ENCODE results near the gene ZNG1A. TPM values are rescaled to one million over a fixed set of nuclear protein-coding genes. Genes with fewer than 3 reads are reported as not detected.
A peak's percentile ranks its signal among the peaks of the same experiment; 100 is the strongest.
"Not testable (repeated sequence)": the region's sequence is repeated elsewhere in the genome, so short reads cannot be mapped to it uniquely, and the experiment has no call there.

Gene ZNG1A
- total RNA-seq, 2 donors from 2014 or later: 22.6 to 23.2 TPM

GRCh38 chr9:209143-209758 is 30.4 kb upstream of the ZNG1A start:
- H3K9ac ChIP-seq (ENCODE audit: low read depth in 2 of 2, low read length in 2 of 2): no peak overlapping the region
- no peak overlapping the region for H3K27ac ChIP-seq
- no peaks in the 10 kb centered on the region for H3K4me1 ChIP-seq
- H3K27me3 ChIP-seq: no peaks in the 10 kb centered on the region
- TF ChIP-seq CTCF (IDR thresholded peaks at IDR 0.05): no peak
- no peaks in the 10 kb centered on the region for H3K36me3 ChIP-seq
- intact Hi-C loops (cut with DNase I): no loop called here
- DNase-seq: no peak
- no peaks in the 10 kb centered on the region for H3K9me3 ChIP-seq
- no peak overlapping the region for H3K4me3 ChIP-seq

GRCh38 chr9:206481-206880 is 27.6 kb upstream of the ZNG1A start:
- intact Hi-C loops (cut with DNase I): no loop called here
- no peak for DNase-seq
- no peak for TF ChIP-seq CTCF (IDR thresholded peaks at IDR 0.05)

GRCh38 chr9:199601-200000 is 20.7 kb upstream of the ZNG1A start:
- H3K4me3 ChIP-seq; H3K36me3 ChIP-seq; H3K9me3 ChIP-seq; H3K9ac ChIP-seq (ENCODE audit: low read depth in 2 of 2, low read length in 2 of 2); H3K4me1 ChIP-seq; DNase-seq; H3K27me3 ChIP-seq; intact Hi-C loops (cut with DNase I); H3K27ac ChIP-seq: not testable (repeated sequence)

More at GRCh38 chr9:206481-206880, 27.6 kb upstream of the ZNG1A start:
- no peak overlapping the region for H3K4me3 ChIP-seq
- H3K4me1 ChIP-seq: no peaks in the 10 kb centered on the region
- H3K27me3 ChIP-seq: no peaks in the 10 kb centered on the region
- no peaks in the 10 kb centered on the region for H3K9me3 ChIP-seq
- no peak overlapping the region for H3K9ac ChIP-seq (ENCODE audit: low read depth in 2 of 2, low read length in 2 of 2)
- no peak overlapping the region for H3K27ac ChIP-seq
- no peaks in the 10 kb centered on the region for H3K36me3 ChIP-seq

GRCh38 chr9:178140-178825 is 573 bp downstream of the ZNG1A start:
- H3K36me3 ChIP-seq; H3K9me3 ChIP-seq; H3K4me3 ChIP-seq; H3K27me3 ChIP-seq; intact Hi-C loops (cut with DNase I); H3K27ac ChIP-seq; H3K4me1 ChIP-seq: not testable (repeated sequence)
- H3K9ac ChIP-seq (ENCODE audit: low read depth in 2 of 2, low read length in 2 of 2): peak overlapping the region in 1 of 2 donors; percentile 43
- DNase-seq: peak; percentile 19

GRCh38 chr9:169757-170156 is 9.1 kb downstream of the ZNG1A start:
- H3K9me3 ChIP-seq; H3K4me3 ChIP-seq; H3K9ac ChIP-seq (ENCODE audit: low read depth in 2 of 2, low read length in 2 of 2); intact Hi-C loops (cut with DNase I); H3K27ac ChIP-seq; H3K36me3 ChIP-seq; DNase-seq; H3K27me3 ChIP-seq; H3K4me1 ChIP-seq: not testable (repeated sequence)

GRCh38 chr9:159871-160270 is 19.0 kb downstream of the ZNG1A start:
- H3K4me1 ChIP-seq; H3K9me3 ChIP-seq; H3K36me3 ChIP-seq; intact Hi-C loops (cut with DNase I); H3K27me3 ChIP-seq; DNase-seq; H3K9ac ChIP-seq (ENCODE audit: low read depth in 2 of 2, low read length in 2 of 2); H3K27ac ChIP-seq; H3K4me3 ChIP-seq: not testable (repeated sequence)

GRCh38 chr9:151173-151572 is 27.7 kb downstream of the ZNG1A start:
- H3K36me3 ChIP-seq; H3K4me3 ChIP-seq; H3K4me1 ChIP-seq; DNase-seq; H3K27ac ChIP-seq; H3K9me3 ChIP-seq; H3K27me3 ChIP-seq; H3K9ac ChIP-seq (ENCODE audit: low read depth in 2 of 2, low read length in 2 of 2); intact Hi-C loops (cut with DNase I): not testable (repeated sequence)

GRCh38 chr9:139880-140279 is 39.0 kb downstream of the ZNG1A start:
- H3K36me3 ChIP-seq; H3K9ac ChIP-seq (ENCODE audit: low read depth in 2 of 2, low read length in 2 of 2); intact Hi-C loops (cut with DNase I); H3K27ac ChIP-seq; H3K4me3 ChIP-seq; H3K27me3 ChIP-seq; H3K4me1 ChIP-seq; H3K9me3 ChIP-seq: not testable (repeated sequence)
- DNase-seq: peak; percentile 46

- H3K36me3 ChIP-seq; intact Hi-C loops (cut with DNase I); H3K9me3 ChIP-seq; H3K4me3 ChIP-seq; H3K9ac ChIP-seq (ENCODE audit: low read depth in 2 of 2, low read length in 2 of 2); H3K4me1 ChIP-seq; DNase-seq; H3K27ac ChIP-seq: not testable (repeated sequence)
- H3K27me3 ChIP-seq: peaks cover 38% of the 10 kb centered on the region
Measured at GRCh38 chr9:117995-118467, 60.8 kb downstream of the ZNG1A start, which contains the start of gene FOXD4. Gene FOXD4 (minus strand): TSS chr9:118417. CDS start chr9:118119, 298 bp downstream.

- H3K36me3 ChIP-seq; H3K9ac ChIP-seq (ENCODE audit: low read depth in 2 of 2, low read length in 2 of 2); H3K4me3 ChIP-seq; H3K9me3 ChIP-seq; H3K4me1 ChIP-seq; H3K27ac ChIP-seq; intact Hi-C loops (cut with DNase I): not testable (repeated sequence)
- peaks cover 45% of the 10 kb centered on the region for H3K27me3 ChIP-seq
- peak; percentile 19 for DNase-seq
Measured at GRCh38 chr9:117144-117994, 61.5 kb downstream of the ZNG1A start.

Measured in colonic mucosa (tissue), 4 donors.